ENCODE results near the gene CLEC4D. TPM values are rescaled to one million over a fixed set of nuclear protein-coding genes. Genes with fewer than 3 reads are reported as not detected.

Gene CLEC4D
- total RNA-seq = under 1 TPM; 0.15 to 0.48 (median 0.33) TPM

DNA sequence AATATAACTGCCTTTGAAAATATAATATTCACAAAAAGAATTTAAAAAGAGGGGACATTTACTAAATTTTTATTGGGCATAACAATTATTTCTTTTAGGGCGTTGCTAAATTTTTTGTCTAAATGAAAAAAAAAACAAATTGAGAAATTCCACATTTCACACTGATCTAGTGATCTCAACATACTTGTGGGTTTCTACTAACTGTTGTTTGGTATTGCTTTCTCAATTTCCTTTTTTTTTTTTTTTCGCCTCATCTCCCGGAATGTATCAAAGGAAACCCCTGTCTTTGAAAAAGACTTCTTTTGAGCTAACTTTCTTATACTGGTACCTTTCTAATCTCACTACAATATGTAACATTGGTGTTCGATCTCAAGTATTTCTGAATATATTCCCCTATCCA, at the start of gene CLEC4D:
TSS of gene CLEC4D (plus strand) at position 248 of the 400 bp plus-strand sequence. CDS start 230 bp downstream, outside the sequence.
- no peak within 1 kb of the TSS for H3K27ac ChIP-seq
- H3K27me3 ChIP-seq = peaks cover 0 to 4% of the 10 kb centered on the region in 2 donors
- H3K4me3 ChIP-seq = no peak within 1 kb of the TSS
- H3K9me3 ChIP-seq = no peaks in the 10 kb centered on the region
- intact Hi-C loops (cut with DNase I; ENCODE audit: low total_unique reads) = no loop called here
- TF ChIP-seq POLR2A (IDR thresholded peaks at IDR 0.05) (no peak), POLR2AphosphoS5 (IDR thresholded peaks at IDR 0.05) (no peak)
- TF ChIP-seq, protein P1, sequence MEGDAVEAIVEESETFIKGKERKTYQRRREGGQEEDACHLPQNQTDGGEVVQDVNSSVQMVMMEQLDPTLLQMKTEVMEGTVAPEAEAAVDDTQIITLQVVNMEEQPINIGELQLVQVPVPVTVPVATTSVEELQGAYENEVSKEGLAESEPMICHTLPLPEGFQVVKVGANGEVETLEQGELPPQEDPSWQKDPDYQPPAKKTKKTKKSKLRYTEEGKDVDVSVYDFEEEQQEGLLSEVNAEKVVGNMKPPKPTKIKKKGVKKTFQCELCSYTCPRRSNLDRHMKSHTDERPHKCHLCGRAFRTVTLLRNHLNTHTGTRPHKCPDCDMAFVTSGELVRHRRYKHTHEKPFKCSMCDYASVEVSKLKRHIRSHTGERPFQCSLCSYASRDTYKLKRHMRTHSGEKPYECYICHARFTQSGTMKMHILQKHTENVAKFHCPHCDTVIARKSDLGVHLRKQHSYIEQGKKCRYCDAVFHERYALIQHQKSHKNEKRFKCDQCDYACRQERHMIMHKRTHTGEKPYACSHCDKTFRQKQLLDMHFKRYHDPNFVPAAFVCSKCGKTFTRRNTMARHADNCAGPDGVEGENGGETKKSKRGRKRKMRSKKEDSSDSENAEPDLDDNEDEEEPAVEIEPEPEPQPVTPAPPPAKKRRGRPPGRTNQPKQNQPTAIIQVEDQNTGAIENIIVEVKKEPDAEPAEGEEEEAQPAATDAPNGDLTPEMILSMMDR (IDR thresholded peaks at IDR 0.05) = no peak
- H3K4me1 ChIP-seq = no peaks in the 10 kb centered on the region
- H3K36me3 ChIP-seq = no peaks in the 10 kb centered on the region
- no peak for DNase-seq (ENCODE audit: low spot score in 2 of 2)

DNA sequence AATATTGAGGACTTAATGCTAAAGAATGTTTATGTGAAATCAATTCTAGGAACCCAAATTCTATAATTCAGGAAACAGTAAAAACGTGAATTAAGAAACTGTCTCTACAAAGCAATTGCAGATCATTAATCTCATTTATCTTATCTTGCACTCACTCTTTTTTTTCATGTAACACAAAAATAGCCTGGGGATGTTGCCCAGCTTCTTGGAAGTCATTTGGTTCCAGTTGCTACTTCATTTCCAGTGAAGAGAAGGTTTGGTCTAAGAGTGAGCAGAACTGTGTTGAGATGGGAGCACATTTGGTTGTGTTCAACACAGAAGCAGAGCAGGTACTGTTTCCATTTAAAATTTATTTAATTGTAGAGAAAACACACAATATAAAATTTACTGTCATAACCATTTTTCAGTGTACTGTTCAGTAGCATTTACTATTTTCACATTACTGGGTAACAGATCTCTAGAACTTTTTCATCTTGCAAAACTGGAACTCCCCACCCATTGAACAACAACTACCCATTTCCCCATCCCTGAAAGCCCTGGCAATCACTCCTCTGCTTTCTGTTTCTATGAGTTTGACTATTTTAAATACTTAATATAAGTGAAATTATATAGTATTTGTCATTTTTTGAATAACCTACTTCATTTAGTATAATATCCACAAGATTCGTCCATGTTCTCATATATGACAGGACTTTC, 47.9 kb upstream of the CLEC4D start:
- Histone ChIP-seq H3K9me3 (peaks cover 0 to 9% of the 10 kb centered on the region in 2 donors), H3K4me1 (no peaks in the 10 kb centered on the region), H3K4me3 (no peak overlapping the region), H3K27ac (no peak overlapping the region), H3K36me3 (no peaks in the 10 kb centered on the region), H3K27me3 (no peaks in the 10 kb centered on the region)
- intact Hi-C loops (cut with DNase I; ENCODE audit: low total_unique reads) = no loop called here
- TF ChIP-seq, protein P1 (IDR thresholded peaks at IDR 0.05) = no peak
- TF ChIP-seq POLR2A (IDR thresholded peaks at IDR 0.05) (no peak), POLR2AphosphoS5 (IDR thresholded peaks at IDR 0.05) (no peak)
- DNase-seq (ENCODE audit: low spot score in 2 of 2) = no peak

DNA sequence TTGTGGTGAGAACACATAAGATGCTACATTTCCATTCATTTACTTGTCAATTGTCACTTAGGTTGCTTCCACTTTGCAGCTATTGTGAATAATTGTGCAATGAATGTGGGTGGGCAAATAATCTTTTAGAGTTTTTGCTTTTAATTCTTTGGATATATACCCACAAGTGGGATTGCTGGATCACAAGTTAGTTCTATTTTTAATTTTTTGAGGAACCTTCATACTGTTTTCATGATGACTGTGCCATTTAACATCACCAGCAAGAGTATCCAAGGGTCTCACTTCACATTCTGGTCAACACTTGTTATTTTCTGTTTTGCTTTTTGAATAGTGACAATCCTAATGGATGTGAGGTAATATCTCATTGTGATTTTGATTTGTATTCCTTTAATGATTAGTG, 47.1 kb upstream of the CLEC4D start:
- DNase-seq (ENCODE audit: low spot score in 2 of 2) = no peak
- no peaks in the 10 kb centered on the region for H3K36me3 ChIP-seq
- no peak overlapping the region for H3K27ac ChIP-seq
- H3K9me3 ChIP-seq = peaks cover 0 to 9% of the 10 kb centered on the region in 2 donors
- no peak overlapping the region for H3K4me3 ChIP-seq
- TF ChIP-seq POLR2A (IDR thresholded peaks at IDR 0.05) (no peak), POLR2AphosphoS5 (IDR thresholded peaks at IDR 0.05) (no peak)
- TF ChIP-seq, protein P1 (IDR thresholded peaks at IDR 0.05) = no peak
- intact Hi-C loops (cut with DNase I; ENCODE audit: low total_unique reads) = no loop called here
- H3K27me3 ChIP-seq = no peaks in the 10 kb centered on the region
- H3K4me1 ChIP-seq = no peaks in the 10 kb centered on the region

DNA sequence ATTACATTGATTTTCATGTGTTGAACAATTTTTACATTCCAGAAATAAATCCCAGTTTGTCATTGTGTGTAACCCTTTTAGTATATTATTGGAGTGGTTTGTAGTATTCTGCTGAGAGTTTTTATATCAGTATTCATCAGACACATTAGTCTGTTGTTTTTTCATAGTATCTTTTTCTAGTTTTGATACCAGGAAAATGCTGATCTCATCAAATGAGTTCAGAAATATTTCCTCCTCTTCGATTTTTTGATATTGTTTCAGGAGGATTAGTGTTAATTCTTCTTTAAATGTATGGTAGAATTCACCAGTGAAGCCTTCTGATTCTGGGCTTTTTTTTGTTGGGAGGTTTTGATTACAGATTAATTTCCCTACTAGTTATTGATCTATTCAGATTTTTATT, 42.2 kb upstream of the CLEC4D start:
- TF ChIP-seq, protein P1 (IDR thresholded peaks at IDR 0.05) = no peak
- TF ChIP-seq POLR2A (IDR thresholded peaks at IDR 0.05) (no peak), POLR2AphosphoS5 (IDR thresholded peaks at IDR 0.05) (no peak)
- Histone ChIP-seq H3K9me3 (peaks cover 0 to 9% of the 10 kb centered on the region in 2 donors), H3K27ac (no peak overlapping the region), H3K27me3 (no peaks in the 10 kb centered on the region), H3K4me3 (no peak overlapping the region), H3K36me3 (no peaks in the 10 kb centered on the region), H3K4me1 (no peaks in the 10 kb centered on the region)
- no peak for DNase-seq (ENCODE audit: low spot score in 2 of 2)
- intact Hi-C loops (cut with DNase I; ENCODE audit: low total_unique reads) = no loop called here

DNA sequence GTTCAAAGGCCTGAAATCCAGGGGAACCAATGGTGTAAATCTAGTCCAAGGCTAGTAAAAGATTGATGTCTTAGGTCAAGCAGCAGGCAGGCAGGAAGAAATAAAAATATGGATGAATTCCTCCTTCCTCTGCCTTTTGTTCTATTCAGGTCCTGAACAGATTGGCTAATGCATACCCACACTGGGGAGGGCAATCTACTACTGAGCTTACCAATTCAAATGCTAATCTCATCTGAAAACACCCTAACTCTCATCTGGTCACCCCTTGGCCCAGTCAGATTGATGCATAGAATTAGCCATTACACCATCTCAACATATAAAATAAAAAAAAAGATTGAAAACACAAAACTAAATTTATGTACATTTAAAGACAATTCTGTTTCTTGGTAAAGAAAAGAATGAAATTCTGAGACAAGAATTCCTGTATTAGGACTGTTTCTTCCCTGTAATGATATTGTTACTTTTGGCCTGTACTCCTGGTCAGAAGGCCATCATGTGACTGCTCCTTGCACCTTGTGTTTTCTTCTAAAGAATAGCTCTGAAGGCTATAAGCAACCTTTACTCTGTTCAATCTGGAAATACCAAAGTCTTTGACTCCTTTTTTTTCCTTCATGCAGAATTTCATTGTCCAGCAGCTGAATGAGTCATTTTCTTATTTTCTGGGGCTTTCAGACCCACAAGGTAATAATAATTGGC, 37.6 kb upstream of the CLEC4D start:
- Histone ChIP-seq H3K27ac (no peak overlapping the region), H3K4me1 (no peaks in the 10 kb centered on the region), H3K4me3 (no peak overlapping the region), H3K9me3 (no peaks in the 10 kb centered on the region), H3K27me3 (no peaks in the 10 kb centered on the region), H3K36me3 (no peaks in the 10 kb centered on the region)
- intact Hi-C loops (cut with DNase I; ENCODE audit: low total_unique reads) = no loop called here
- TF ChIP-seq POLR2AphosphoS5 (IDR thresholded peaks at IDR 0.05) = no peak
- TF ChIP-seq, protein P1 (IDR thresholded peaks at IDR 0.05) = no peak
- no peak for TF ChIP-seq POLR2A (IDR thresholded peaks at IDR 0.05)
- no peak for DNase-seq (ENCODE audit: low spot score in 2 of 2)
